Measurements from ENCODE around the gene YAP1. TPM values are rescaled to one million over a fixed set of nuclear protein-coding genes. Genes with fewer than 3 reads are reported as not detected.

Gene YAP1
- total RNA-seq, 1 experiment from 2014 or later, result 41.1 TPM

- peak; percentile 73 for DNase-seq (ENCODE audit: low spot score)
These were observed 47.0 kb downstream of the YAP1 start for GRCh38 chr11:102157219-102157618.

GRCh38 chr11:102158164-102158735, 48.0 kb downstream of the YAP1 start:
- DNase-seq (ENCODE audit: low spot score), result no peak

- DNase-seq (ENCODE audit: low spot score), result no peak
These were observed 53.1 kb downstream of the YAP1 start for GRCh38 chr11:102163368-102163767.

- no peak for DNase-seq (ENCODE audit: low spot score)
These were observed 56.2 kb downstream of the YAP1 start for GRCh38 chr11:102166175-102167064.

GRCh38 chr11:102168481-102168880, 58.2 kb downstream of the YAP1 start:
- DNase-seq (ENCODE audit: low spot score), result no peak

GRCh38 chr11:102171101-102171500, 60.9 kb downstream of the YAP1 start:
- DNase-seq (ENCODE audit: low spot score), result no peak

- DNase-seq (ENCODE audit: low spot score), result no peak
These were observed 62.0 kb downstream of the YAP1 start for GRCh38 chr11:102172127-102172848.

GRCh38 chr11:102177126-102177525, 66.9 kb downstream of the YAP1 start:
- DNase-seq (ENCODE audit: low spot score), result no peak

- DNase-seq (ENCODE audit: low spot score), result peak; percentile 74
These were observed 67.9 kb downstream of the YAP1 start for GRCh38 chr11:102177974-102178631.

- no peak for DNase-seq (ENCODE audit: low spot score)
These were observed 69.1 kb downstream of the YAP1 start for GRCh38 chr11:102179371-102179770.

GRCh38 chr11:102184269-102184987, 74.2 kb downstream of the YAP1 start:
- no peak for DNase-seq (ENCODE audit: low spot score)

GRCh38 chr11:102186551-102187191, 76.4 kb downstream of the YAP1 start:
- no peak for DNase-seq (ENCODE audit: low spot score)

GRCh38 chr11:102187416-102188151, 77.3 kb downstream of the YAP1 start:
- no peak for DNase-seq (ENCODE audit: low spot score)

- no peak for DNase-seq (ENCODE audit: low spot score)
These were observed 78.2 kb downstream of the YAP1 start for GRCh38 chr11:102188488-102188887.

GRCh38 chr11:102191832-102192231, 81.6 kb downstream of the YAP1 start:
- DNase-seq (ENCODE audit: low spot score), result no peak

- DNase-seq (ENCODE audit: low spot score), result no peak
These were observed 82.3 kb downstream of the YAP1 start for GRCh38 chr11:102192349-102193066.

- DNase-seq (ENCODE audit: low spot score), result no peak
These were observed 84.0 kb downstream of the YAP1 start for GRCh38 chr11:102194257-102194656.

- no peak for DNase-seq (ENCODE audit: low spot score)
These were observed 84.7 kb downstream of the YAP1 start for GRCh38 chr11:102194990-102195389.

- no peak for DNase-seq (ENCODE audit: low spot score)
These were observed 86.1 kb downstream of the YAP1 start for GRCh38 chr11:102196351-102196750.

GRCh38 chr11:102196816-102197215, 86.6 kb downstream of the YAP1 start:
- no peak for DNase-seq (ENCODE audit: low spot score)

Data from H4 (cell line).